LNCAP (cell line): ENCODE measurements around the gene CALN1.

Experiments used
- CTCF ChIP-seq: fragments of 450-650 bp; IDR thresholded peaks from 2 replicates; pipeline ENCODE4 v1.5.1; 2017; ENCODE audit warnings: mild to moderate bottlenecking

The CALN1 gene

GRCh38 chr7:71808115-71808514 lies 604.0 kb downstream of the CALN1 start:
- TF ChIP-seq CTCF = no peak

DNA sequence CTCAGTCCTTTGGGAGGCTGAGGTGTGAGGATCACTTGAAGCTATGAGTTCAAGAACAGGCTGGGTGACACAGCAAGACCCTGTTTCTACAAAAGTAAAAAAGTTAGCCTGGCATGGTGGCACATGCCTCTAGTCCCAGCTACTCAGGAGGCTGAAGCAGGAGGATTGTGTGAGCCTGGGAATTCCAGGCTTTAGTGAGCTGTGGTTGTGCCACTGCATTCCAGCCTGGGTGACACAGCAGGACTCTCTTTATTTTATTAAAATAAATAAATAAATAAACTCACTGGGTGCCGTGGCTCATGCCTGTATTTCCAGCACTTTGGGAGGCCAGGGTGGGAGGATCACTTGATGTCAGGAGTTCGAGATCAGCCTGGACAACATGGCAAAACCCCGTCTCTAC lies 607.9 kb downstream of the CALN1 start:
- TF ChIP-seq CTCF = no peak

DNA sequence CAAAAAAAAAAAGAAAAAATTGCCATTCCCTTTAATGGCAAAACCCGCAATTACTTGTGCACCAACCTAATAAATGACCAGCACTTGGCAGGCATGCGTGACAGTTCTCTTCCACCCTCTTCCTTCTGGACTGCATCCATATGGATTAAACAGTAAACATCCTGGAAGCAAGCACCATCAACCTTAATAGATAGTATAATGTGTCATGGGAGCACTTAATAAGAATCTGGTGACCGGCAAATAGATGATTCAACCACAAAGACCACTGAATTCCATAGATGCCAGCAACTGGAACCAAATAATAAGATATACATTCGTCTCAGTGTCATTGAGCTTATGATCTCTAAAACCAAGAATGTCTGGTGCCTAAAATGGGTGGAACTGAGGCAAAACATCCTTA lies 610.2 kb downstream of the CALN1 start:
- no peak for TF ChIP-seq CTCF

- no peak for TF ChIP-seq CTCF
Observed at GRCh38 chr7:71800321-71800720, 611.8 kb downstream of the CALN1 start.

DNA sequence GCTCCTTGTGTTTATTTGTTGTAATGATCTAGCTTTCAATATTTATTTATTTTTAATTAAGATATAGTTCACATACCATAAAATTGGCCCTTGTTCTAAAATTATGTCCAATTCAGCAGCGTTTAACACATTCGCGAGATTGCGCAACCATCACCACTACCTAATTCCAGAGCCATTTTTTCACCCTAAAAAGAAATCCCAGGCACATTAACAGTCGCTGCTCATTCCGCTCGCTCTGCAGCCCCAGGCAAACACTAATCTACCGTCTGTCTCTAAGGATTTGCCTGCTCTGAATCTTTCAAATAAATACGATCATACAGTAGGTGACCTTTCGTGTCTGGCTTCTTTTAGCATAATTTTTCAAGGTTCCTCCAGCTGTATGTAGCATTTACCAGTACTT lies 616.7 kb downstream of the CALN1 start:
- TF ChIP-seq CTCF = no peak

GRCh38 chr7:71793251-71793650 lies 618.9 kb downstream of the CALN1 start:
- no peak for TF ChIP-seq CTCF

DNA sequence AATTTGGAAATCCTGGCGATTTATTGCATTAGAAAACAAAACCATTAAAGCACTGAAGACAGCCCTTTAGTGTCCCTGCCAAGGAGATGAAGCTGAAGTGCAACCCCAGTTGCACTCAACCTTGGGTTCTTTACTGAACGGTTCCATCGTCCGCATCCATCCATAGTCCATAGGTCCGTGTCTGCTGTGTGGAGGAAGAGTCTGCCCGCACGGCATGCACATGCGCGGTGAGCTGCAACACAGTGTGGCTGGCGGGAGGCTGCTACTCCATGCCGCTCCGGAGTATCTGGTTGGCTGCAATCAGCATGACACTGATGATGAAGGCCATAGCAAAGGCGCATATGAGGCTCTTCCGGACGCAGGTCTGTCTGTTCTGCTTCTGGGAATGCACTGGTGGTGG lies 624.6 kb downstream of the CALN1 start:
- no peak for TF ChIP-seq CTCF

DNA sequence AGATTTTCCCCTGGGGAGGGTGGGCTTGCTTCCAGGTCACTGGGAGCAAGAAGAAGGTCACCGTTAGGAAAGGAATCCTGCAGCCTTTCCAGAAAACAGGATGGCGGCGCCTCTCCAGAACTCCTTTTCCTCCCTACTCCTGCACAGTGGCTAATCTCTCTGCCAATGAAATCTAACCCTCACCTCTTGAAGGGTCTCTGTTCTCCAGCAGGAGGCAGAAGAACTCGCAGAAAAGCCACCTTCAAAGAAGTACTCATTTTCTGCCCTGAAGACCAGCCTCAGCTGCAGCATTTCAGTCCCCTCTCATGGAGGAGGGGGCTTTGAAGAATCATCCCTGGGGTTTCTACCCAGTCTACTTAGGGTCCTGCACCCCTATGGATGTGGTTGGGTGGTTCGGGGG lies 626.9 kb downstream of the CALN1 start:
- TF ChIP-seq CTCF = no peak
